ENCODE data around the gene METAP1.

Gene METAP1

GRCh38 chr4:98995183-98996055 is at the start of gene METAP1:
TSS of gene METAP1 (plus strand) at chr4:98995721. CDS start at chr4:98995754, 33 bp downstream.
- TF ChIP-seq ZNF70 (CRISPR knock-in tag; IDR thresholded peaks at IDR 0.05) = no peak
- TF ChIP-seq CSRNP3 (CRISPR knock-in tag; IDR thresholded peaks at IDR 0.05) = no peak
- no peak for TF ChIP-seq ZNF565 (CRISPR knock-in tag; conservative IDR thresholded peaks at IDR 0.05; ENCODE audit: low read depth)
- TF ChIP-seq, protein P1, sequence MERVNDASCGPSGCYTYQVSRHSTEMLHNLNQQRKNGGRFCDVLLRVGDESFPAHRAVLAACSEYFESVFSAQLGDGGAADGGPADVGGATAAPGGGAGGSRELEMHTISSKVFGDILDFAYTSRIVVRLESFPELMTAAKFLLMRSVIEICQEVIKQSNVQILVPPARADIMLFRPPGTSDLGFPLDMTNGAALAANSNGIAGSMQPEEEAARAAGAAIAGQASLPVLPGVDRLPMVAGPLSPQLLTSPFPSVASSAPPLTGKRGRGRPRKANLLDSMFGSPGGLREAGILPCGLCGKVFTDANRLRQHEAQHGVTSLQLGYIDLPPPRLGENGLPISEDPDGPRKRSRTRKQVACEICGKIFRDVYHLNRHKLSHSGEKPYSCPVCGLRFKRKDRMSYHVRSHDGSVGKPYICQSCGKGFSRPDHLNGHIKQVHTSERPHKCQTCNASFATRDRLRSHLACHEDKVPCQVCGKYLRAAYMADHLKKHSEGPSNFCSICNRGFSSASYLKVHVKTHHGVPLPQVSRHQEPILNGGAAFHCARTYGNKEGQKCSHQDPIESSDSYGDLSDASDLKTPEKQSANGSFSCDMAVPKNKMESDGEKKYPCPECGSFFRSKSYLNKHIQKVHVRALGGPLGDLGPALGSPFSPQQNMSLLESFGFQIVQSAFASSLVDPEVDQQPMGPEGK (CRISPR knock-in tag; IDR thresholded peaks at IDR 0.05; ENCODE audit: borderline replicate concordance) = peak; percentile 91; the same call in 1 of the 2 replicates
- TF ChIP-seq ESRRG (CRISPR knock-in tag; IDR thresholded peaks at IDR 0.05) = no peak
- ATAC-seq = peak; percentile 93

DNA sequence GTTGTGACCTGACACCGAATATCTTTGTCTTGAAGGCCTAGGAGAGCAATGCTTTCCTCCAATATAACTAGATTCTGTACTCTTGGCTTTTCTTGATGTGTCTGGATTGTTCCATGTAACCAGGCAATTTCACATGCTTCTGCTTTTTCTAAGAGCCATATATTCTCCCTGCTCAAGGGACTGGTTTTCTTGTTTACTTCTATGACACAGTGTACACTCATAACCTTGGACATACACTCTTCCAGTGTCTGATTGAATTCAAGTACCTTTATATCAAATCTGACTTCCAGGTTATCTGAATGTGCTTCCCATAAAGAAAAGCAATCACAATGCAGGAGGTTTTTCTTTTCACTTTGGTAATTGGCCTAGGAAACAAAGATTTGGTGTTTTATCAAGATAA is 49.2 kb upstream of the METAP1 start:
- no peak for ATAC-seq
- TF ChIP-seq, protein P1 (CRISPR knock-in tag; IDR thresholded peaks at IDR 0.05; ENCODE audit: borderline replicate concordance) = no peak
- TF ChIP-seq PPARA (CRISPR knock-in tag; IDR thresholded peaks at IDR 0.05; ENCODE audit: borderline replicate concordance) (no peak), TOX (CRISPR knock-in tag; IDR thresholded peaks at IDR 0.05; ENCODE audit: borderline replicate concordance) (no peak), ZNF8 (CRISPR knock-in tag; IDR thresholded peaks at IDR 0.05) (no peak), RARB (CRISPR knock-in tag; IDR thresholded peaks at IDR 0.05) (no peak), ZFP3 (CRISPR knock-in tag; IDR thresholded peaks at IDR 0.05) (no peak), ZNF565 (CRISPR knock-in tag; conservative IDR thresholded peaks at IDR 0.05; ENCODE audit: low read depth) (no peak), BACH2 (CRISPR knock-in tag; IDR thresholded peaks at IDR 0.05; ENCODE audit: borderline replicate concordance) (no peak), ZFP30 (CRISPR knock-in tag; IDR thresholded peaks at IDR 0.05) (no peak), ESRRG (CRISPR knock-in tag; IDR thresholded peaks at IDR 0.05) (no peak), POU6F1 (CRISPR knock-in tag; IDR thresholded peaks at IDR 0.05; ENCODE audit: borderline replicate concordance, low read depth) (no peak), CSRNP3 (CRISPR knock-in tag; IDR thresholded peaks at IDR 0.05) (no peak), SNAI2 (CRISPR knock-in tag; IDR thresholded peaks at IDR 0.05) (no peak)
- TF ChIP-seq, protein P2, sequence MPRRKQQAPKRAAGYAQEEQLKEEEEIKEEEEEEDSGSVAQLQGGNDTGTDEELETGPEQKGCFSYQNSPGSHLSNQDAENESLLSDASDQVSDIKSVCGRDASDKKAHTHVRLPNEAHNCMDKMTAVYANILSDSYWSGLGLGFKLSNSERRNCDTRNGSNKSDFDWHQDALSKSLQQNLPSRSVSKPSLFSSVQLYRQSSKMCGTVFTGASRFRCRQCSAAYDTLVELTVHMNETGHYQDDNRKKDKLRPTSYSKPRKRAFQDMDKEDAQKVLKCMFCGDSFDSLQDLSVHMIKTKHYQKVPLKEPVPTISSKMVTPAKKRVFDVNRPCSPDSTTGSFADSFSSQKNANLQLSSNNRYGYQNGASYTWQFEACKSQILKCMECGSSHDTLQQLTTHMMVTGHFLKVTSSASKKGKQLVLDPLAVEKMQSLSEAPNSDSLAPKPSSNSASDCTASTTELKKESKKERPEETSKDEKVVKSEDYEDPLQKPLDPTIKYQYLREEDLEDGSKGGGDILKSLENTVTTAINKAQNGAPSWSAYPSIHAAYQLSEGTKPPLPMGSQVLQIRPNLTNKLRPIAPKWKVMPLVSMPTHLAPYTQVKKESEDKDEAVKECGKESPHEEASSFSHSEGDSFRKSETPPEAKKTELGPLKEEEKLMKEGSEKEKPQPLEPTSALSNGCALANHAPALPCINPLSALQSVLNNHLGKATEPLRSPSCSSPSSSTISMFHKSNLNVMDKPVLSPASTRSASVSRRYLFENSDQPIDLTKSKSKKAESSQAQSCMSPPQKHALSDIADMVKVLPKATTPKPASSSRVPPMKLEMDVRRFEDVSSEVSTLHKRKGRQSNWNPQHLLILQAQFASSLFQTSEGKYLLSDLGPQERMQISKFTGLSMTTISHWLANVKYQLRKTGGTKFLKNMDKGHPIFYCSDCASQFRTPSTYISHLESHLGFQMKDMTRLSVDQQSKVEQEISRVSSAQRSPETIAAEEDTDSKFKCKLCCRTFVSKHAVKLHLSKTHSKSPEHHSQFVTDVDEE (CRISPR knock-in tag; IDR thresholded peaks at IDR 0.05) = no peak
- TF ChIP-seq, protein P3, sequence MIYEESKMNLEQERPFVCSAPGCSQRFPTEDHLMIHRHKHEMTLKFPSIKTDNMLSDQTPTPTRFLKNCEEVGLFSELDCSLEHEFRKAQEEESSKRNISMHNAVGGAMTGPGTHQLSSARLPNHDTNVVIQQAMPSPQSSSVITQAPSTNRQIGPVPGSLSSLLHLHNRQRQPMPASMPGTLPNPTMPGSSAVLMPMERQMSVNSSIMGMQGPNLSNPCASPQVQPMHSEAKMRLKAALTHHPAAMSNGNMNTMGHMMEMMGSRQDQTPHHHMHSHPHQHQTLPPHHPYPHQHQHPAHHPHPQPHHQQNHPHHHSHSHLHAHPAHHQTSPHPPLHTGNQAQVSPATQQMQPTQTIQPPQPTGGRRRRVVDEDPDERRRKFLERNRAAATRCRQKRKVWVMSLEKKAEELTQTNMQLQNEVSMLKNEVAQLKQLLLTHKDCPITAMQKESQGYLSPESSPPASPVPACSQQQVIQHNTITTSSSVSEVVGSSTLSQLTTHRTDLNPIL (CRISPR knock-in tag; IDR thresholded peaks at IDR 0.05; ENCODE audit: low read depth) = no peak

All from SK-N-SH treated with all-trans-retinoic acid at 6 μM for 48 hours (cell line).